PC-9 (cell line): ENCODE data around the gene RNU11. TPM values are rescaled to one million over a fixed set of nuclear protein-coding genes. Genes with fewer than 3 reads are reported as not detected.
"Not testable (repeated sequence)": the region's sequence is repeated elsewhere in the genome, so short reads cannot be mapped to it uniquely, and the experiment has no call there.

ENCODE experiments used
- BruUV-seq: library from RNA; stranded (reverse); fragments of 400-500 nt; replicated peaks from 2 replicates; lab custom pipeline; 2021; lab: Mats Ljungman, UMichigan
- CTCF ChIA-PET: fragments of 300-600 bp; sonication (Branson Sonifier 250); formaldehyde crosslinking; loops from one replicate; lab custom pipeline; 2022; ENCODE audit warnings: antibody characterized with exemption; lab: Charles Lee
- POLR2A ChIA-PET: fragments of 300-600 bp; sonication (Branson Sonifier 250); formaldehyde crosslinking; loops from one replicate; lab custom pipeline; 2022; ENCODE audit warnings: antibody characterized with exemption; ENCODE audit not compliant: unreplicated experiment; lab: Charles Lee
- DNase-seq, 2 experiments: peaks; one replicate each; pipeline versions ENCODE4 v3.0.0 to v3.0.0-alpha.2; 2015 to 2022; ENCODE audit warnings: mixed read lengths in 1 of 2
- H2AFZ ChIP-seq: fragments of 200-600 bp; sonication (generic); 2 replicates; pipeline ENCODE4 v1.8.1; 2017; ENCODE audit warnings: antibody characterized with exemption
- H3F3A ChIP-seq: fragments of 200-600 bp; sonication (generic); 2 replicates; pipeline ENCODE4 v1.8.1; 2017; ENCODE audit warnings: antibody characterized with exemption, mild to moderate bottlenecking, low read depth; ENCODE audit not compliant: insufficient read depth
- H3K27ac ChIP-seq: fragments of 200-600 bp; sonication (generic); 2 replicates; pipeline ENCODE4 v1.6.1; 2016; ENCODE audit warnings: mixed run types
- H3K27me3 ChIP-seq: fragments of 200-600 bp; sonication (generic); 2 replicates; pipeline ENCODE4 v1.6.1; 2016; ENCODE audit warnings: low read depth, mixed run types; ENCODE audit not compliant: insufficient read depth
- H3K36me3 ChIP-seq: fragments of 200-600 bp; sonication (generic); 2 replicates; pipeline ENCODE4 v1.6.1; 2016; ENCODE audit warnings: low read depth, mixed run types
- H3K4me1 ChIP-seq: fragments of 200-600 bp; sonication (generic); replicated peaks from 2 replicates; pipeline ENCODE4 v1.6.1; 2016; ENCODE audit warnings: mixed run types; ENCODE audit not compliant: insufficient read depth
- H3K4me2 ChIP-seq: fragments of 200-600 bp; sonication (generic); 2 replicates; pipeline ENCODE4 v1.6.1; 2017; ENCODE audit warnings: mixed run types
- H3K4me3 ChIP-seq: fragments of 200-600 bp; sonication (generic); 2 replicates; pipeline ENCODE4 v1.6.1; 2016; ENCODE audit warnings: mixed run types
- H3K79me2 ChIP-seq: fragments of 200-600 bp; sonication (generic); 2 replicates; pipeline ENCODE4 v1.6.1; 2017; ENCODE audit warnings: low read depth, mixed run types
- H3K9me2 ChIP-seq: fragments of 200-600 bp; sonication (generic); 2 replicates; pipeline ENCODE4 v1.8.1; 2017; ENCODE audit warnings: mild to moderate bottlenecking; ENCODE audit not compliant: insufficient read depth
- H3K9me3 ChIP-seq: fragments of 200-600 bp; sonication (generic); 2 replicates; pipeline ENCODE4 v1.8.1; 2016; ENCODE audit warnings: low read depth; ENCODE audit not compliant: insufficient read depth
- H4K20me1 ChIP-seq: fragments of 200-600 bp; sonication (generic); 2 replicates; pipeline ENCODE4 v1.8.1; 2017; ENCODE audit not compliant: insufficient read depth
- EZH2 ChIP-seq: fragments of 200-600 bp; sonication (generic); IDR thresholded peaks from 2 replicates; pipeline ENCODE4 v1.8.0; 2017; ENCODE audit warnings: antibody characterized with exemption, low read depth
- intact Hi-C: fragments of 100-400 bp; cut with micrococcal nuclease; formaldehyde crosslinking; loops from one replicate; pipeline ENCODE4 v1.10.0; 2022; ENCODE audit not compliant: unreplicated experiment
- total RNA-seq: library from RNA; stranded (reverse); gene quantifications from 2 replicates; pipeline ENCODE4 v1.2.3, GENCODE V29; 2021
- TF ChIP-seq, protein P1 (sequence below): fragments of 200-600 bp; sonication (generic); conservative IDR thresholded peaks from 2 replicates; pipeline ENCODE4 v1.6.1; 2017; ENCODE audit warnings: mixed run types, antibody characterized with exemption, mild to moderate bottlenecking, moderate library complexity

Gene RNU11
- total RNA-seq, 1 experiment from 2014 or later: not detected

DNA sequence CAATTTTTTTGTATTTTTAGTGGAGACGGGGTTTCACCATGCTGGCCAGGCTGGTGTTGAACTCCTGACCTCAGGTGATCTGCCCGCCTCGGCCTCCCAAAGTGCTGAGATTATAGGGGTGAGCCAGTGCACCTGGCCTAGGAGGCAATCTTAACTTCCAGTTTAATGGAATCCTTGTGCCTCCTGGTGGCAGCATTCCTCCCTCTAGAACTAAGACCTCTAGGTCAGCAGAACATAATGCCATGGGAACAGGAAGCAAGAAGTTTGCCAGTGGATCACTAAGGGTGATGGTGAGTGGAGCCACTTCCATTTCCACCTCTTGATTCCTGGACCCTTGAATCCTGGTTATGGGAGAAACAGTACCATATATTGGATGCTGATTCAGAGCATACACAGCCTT, 5.5 kb downstream of the RNU11 start:
- H3K4me3 ChIP-seq, H3K9me3 ChIP-seq, BruUV-seq, H3K27ac ChIP-seq, intact Hi-C loops, H3F3A ChIP-seq, CTCF ChIA-PET, POLR2A ChIA-PET, H3K36me3 ChIP-seq, H2AFZ ChIP-seq, H3K79me2 ChIP-seq, H3K4me1 ChIP-seq, H3K27me3 ChIP-seq, H4K20me1 ChIP-seq, H3K4me2 ChIP-seq, H3K9me2 ChIP-seq: not testable (repeated sequence)
- peak in 1 of 2 experiments; percentile 33 for DNase-seq
- TF ChIP-seq, protein P1, sequence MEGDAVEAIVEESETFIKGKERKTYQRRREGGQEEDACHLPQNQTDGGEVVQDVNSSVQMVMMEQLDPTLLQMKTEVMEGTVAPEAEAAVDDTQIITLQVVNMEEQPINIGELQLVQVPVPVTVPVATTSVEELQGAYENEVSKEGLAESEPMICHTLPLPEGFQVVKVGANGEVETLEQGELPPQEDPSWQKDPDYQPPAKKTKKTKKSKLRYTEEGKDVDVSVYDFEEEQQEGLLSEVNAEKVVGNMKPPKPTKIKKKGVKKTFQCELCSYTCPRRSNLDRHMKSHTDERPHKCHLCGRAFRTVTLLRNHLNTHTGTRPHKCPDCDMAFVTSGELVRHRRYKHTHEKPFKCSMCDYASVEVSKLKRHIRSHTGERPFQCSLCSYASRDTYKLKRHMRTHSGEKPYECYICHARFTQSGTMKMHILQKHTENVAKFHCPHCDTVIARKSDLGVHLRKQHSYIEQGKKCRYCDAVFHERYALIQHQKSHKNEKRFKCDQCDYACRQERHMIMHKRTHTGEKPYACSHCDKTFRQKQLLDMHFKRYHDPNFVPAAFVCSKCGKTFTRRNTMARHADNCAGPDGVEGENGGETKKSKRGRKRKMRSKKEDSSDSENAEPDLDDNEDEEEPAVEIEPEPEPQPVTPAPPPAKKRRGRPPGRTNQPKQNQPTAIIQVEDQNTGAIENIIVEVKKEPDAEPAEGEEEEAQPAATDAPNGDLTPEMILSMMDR: peak; percentile 51

GRCh38 chr1:28655448-28656311, 7.3 kb downstream of the RNU11 start:
- DNase-seq, H3K79me2 ChIP-seq, POLR2A ChIA-PET, H3K9me2 ChIP-seq, H3F3A ChIP-seq, H4K20me1 ChIP-seq, H3K27ac ChIP-seq, H3K4me2 ChIP-seq, H3K9me3 ChIP-seq, intact Hi-C loops, H3K4me3 ChIP-seq, BruUV-seq, H3K27me3 ChIP-seq, H3K4me1 ChIP-seq, H2AFZ ChIP-seq, H3K36me3 ChIP-seq: not testable (repeated sequence)
- CTCF ChIA-PET: interaction anchor here (0.6 kb wide), 1 partner anchor 40 kb away, joined by 3 read pairs; no protein-coding TSS in a partner anchor

GRCh38 chr1:28656335-28656734, 7.9 kb downstream of the RNU11 start:
- Histone ChIP-seq H3K9me3 (no peaks in the 10 kb centered on the region), H3K27ac (no peak overlapping the region), H3F3A (no peaks in the 10 kb centered on the region), H3K27me3 (no peaks in the 10 kb centered on the region), H2AFZ (no peak overlapping the region), H3K9me2 (no peaks in the 10 kb centered on the region), H3K4me2 (no peak overlapping the region), H3K36me3 (no peaks in the 10 kb centered on the region), H3K79me2 (no peaks in the 10 kb centered on the region), H3K4me3 (no peak overlapping the region), H4K20me1 (no peaks in the 10 kb centered on the region), H3K4me1 (no peaks in the 10 kb centered on the region)
- intact Hi-C loops: no loop called here
- POLR2A ChIA-PET: no interaction called here
- CTCF ChIA-PET: interaction anchor here (0.7 kb wide), 1 partner anchor 128 kb away, joined by 3 read pairs; no protein-coding TSS in a partner anchor
- no peak for TF ChIP-seq EZH2
- TF ChIP-seq, protein P1: no peak
- BruUV-seq: no TSS peak
- no peak for DNase-seq
